HG03460 (cell line): Measurements from ENCODE around the gene ST6GALNAC6.

Source experiments
- ATAC-seq: cut with Tn5 transposase; IDR thresholded peaks from one replicate; pipeline ENCODE4 v1.9.1; 2021; ENCODE audit not compliant: unreplicated experiment

ST6GALNAC6 gene

GRCh38 chr9:127918183-127919107 lies 19.0 kb upstream of the ST6GALNAC6 start:
- ATAC-seq: no peak

DNA sequence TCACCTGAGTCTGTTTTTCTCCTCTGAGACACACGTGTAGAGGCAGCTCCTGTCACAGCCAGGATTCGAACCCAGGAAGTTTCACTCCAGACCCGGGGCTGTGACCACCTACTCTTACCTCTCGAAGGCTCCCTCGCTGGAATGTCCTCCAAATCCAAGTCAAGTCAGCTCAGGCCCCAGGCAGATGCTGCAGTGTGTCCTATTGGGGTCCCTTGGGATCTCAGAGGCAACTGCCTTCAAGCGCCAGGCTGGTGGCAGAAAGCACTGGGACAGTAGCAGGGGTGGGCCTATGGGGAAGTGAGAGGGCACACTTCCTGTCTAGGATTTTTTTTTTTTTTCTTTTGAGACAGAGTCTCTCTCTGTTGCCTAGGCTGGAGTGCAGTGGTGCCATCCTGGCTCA lies 18.2 kb upstream of the ST6GALNAC6 start:
- ATAC-seq: peak; percentile 34

DNA sequence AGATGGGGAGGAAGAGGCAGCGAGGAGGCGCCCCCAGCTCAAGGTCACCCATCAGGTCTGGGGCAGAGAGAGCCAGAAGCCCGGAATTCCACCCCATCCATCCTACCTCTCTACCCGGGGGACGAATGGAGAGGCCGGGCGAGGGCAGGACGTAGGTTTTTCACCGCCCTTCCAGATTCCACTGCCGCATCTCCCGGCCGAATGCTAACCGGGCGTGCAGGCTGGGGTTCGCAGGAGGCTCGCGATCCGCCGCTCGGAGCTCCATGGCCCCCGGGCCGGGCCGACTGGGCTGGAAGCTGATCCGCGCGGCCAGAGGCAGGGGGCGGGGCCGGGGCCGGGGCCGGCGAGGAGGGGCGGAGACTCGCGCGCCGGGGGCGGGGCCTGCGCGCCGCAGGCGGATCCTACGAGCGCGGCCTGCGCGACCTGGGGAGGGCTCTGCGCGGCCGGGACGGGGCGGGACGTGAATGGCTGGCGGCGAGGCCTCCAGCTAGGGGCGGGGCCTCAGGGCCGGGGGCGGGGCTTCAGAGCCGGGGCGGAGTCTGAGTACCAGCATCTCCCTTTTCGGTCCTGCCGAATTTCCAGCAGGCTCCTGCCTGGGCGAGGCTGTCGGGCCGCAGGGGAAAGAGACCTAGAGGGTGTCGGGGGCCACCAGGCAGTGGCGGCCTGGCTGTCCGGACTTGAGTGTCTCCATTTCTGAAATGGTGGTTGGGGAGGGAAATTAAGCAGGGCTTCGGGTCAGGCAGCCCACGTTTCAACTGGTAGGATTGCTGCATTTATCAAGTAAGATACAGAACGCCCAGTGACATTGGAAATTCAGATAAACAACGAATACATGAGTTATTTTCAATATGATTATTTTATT lies 17.5 kb upstream of the ST6GALNAC6 start, which contains the start of gene ST6GALNAC4:
ST6GALNAC4 (minus strand) TSS at position 322 of the 862 bp plus-strand sequence. CDS start 622 bp downstream, outside the sequence.
- ATAC-seq: peak; percentile 61

DNA sequence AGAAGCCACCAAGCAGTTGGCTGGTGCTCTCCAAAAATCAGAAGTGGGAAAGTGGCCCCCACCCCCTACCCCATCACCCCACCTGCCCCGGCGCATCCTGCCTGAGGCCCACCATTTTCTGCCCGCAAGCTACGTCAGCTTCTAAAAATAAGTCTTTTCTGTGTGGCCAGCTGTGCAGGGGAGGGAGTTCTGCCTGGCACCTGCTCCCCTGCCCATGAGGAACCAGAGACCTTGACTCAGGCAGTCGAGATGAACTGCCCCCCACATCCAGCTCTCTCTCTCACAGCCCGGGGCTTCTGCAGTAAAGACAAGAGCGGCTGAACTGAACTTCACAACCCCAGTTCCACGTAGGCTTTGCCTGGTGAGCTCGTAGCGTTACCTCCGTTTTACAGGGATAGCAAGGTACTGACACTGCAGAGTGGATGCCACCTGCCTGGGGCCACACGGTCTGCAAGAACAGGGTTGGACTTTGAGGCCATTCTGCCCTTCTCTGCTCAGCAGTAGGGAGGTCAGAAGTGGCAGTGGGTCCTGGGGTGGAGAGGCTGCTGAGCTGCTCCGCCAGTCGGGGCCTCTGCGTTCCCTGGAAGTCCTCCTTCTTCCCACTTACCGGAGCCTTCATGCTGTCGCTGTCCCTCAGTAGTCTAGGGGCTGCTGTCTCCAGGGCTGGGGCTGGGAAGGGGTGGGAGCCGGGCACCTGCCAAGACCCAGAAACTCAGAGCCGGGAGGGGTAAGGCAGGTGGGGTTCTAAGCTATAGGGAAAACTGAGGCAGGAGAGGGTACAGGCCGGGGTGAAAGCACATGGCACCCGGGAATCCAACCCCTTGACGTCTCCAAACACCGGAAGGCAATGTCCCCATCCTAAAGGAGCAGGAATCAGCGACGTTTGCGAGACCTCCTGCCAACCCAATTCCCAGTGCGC lies 16.7 kb upstream of the ST6GALNAC6 start:
- ATAC-seq: peak; percentile 29

DNA sequence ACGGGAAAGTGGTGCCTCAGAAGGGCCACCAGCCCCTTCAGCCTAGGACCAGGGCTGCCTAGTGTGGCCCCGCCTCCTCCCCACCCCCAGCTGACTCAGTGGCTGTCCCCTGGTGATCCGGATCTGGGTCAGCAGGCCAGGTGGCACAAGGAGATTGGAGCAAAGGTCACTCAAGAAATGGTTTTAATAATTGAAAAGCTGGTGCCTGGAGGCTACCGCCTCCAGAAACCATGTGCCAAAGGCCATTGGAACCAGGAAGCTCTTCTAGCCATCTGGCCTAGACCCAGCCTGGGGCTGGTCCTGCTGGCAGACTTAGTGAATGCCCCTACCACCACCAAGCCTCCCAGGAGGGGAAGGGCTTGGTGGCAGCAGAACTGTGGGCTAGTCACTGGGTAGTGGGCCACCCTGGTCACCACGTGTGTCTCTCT lies 15.9 kb upstream of the ST6GALNAC6 start:
- ATAC-seq: no peak

DNA sequence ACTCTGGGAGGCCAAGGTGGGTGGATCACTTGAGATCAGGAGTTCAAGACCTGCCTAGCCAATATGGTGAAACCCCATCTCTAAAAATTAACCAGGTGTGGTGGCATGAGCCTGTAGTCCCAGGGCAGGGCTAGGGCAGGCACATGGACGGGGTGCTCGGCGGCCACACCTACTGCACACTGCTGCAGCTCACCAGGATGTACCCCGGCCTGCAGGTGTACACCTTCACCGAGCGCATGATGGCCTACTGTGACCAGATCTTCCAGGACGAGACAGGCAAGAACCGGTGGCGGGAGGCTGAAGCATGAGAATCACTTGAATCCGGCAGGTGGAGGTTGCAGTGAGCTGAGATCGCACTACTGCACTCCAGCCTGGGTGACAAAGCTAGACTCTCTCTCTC lies 14.3 kb upstream of the ST6GALNAC6 start:
- no peak for ATAC-seq

DNA sequence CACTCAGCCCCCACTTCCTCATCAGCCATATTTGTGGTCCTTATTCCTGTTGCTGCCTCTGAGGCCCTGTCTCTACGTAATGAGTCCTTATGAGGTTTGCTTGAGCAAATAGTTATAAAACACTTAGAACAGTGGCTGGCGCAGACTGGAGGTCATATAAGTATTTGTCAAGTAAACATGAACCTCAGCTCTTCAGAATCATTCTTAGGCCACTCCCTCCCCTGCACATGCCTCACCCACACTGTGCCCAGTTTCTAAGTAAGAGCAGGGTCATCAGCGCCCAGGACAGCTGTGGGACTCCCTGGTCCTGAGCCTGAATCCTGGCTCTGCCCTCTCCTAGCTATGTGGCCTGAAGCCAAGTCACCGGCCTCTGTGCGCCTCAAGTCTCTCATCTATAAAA lies 13.5 kb upstream of the ST6GALNAC6 start:
- no peak for ATAC-seq

DNA sequence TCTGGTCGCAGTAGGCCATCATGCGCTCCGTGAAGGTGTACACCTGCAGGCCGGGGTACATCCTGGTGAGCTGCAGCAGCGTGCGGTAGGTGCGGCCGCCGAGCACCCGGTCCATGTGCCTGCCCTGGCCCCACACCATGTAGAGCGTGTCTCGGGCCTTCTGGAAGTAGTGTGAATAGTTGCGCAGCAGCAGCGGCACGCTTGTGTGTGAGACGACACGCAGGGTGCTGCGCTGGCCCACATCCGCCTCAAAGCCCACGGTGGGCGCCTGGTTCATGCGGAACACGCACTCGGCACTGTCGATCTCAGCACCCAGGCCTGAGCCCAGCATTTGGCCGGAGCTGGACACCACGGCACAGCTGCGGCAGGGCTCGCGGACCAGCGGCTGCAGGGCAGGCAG lies 12.9 kb upstream of the ST6GALNAC6 start:
- no peak for ATAC-seq

DNA sequence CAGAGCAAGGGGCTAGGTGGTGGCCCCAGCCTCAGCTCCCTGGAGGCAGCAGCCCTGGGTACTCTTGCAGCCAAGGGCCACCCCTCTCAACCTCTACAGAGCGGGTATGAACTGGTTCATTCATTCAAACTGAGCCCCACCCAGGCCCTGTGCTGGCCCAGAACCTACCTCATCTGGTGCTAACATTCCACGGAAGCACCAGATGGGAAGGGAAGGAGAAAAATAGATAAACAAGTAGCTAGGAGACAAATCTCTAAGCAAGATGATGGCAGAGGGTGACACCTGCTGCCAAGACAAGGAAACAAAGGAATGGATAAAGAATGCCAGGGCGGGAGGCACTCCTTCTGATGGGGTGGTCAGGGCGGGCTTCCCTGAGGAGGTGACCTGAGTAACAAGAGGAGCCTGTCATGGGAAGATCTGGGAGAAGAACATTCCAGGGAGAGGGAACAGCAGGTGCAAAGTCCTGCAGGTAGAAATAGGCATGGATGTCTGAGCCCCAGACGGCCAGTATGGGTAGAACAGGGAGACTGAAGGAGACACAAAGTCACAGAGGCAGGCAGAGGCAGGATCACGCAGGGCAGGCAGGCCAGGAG lies 11.3 kb upstream of the ST6GALNAC6 start:
- ATAC-seq: no peak

DNA sequence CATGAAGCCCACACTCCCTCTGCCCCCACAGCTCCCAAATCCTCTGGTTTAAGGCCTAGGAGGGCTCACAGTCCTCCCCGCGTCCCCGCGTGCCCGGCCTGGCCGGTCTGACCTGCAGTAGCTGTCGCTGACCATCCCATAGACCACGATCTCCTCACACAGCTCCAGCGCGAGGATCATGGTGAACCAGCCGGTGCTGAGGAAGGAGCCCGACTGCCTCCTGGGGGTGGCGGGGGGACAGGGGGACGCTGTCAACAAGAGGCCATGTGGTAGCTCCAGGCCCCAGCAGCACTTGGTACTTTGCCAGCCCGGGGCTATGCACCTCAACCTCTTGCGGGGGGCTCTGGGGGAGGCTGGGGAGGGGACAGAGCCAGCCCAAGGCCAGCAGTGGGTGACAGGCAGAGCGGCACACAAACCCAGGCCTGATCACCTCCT lies 10.5 kb upstream of the ST6GALNAC6 start:
- ATAC-seq: no peak

GRCh38 chr9:127908660-127908926 lies 9.2 kb upstream of the ST6GALNAC6 start:
- ATAC-seq: no peak

- ATAC-seq: no peak
Measured at GRCh38 chr9:127907867-127908659, 8.7 kb upstream of the ST6GALNAC6 start.

DNA sequence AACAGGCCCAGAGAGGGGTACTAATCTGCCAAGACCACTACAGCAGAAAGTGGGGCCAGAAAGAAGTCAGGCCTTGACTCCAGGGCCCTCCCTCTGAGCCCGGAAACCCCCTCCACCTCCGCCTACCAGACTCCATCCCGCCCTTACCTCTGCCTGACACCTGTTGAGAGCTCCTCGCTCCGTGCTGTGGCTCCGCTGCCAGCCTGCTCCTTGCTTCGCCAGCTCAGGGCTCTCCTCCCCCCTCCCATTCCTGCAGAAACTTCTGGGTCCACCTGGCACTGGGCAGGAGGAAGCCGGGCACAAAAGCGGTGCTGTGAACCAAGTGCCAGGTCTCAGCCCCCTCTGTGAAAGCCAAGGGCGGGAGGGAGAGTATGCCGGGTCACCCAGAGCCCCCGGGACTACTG lies 6.4 kb upstream of the ST6GALNAC6 start:
- ATAC-seq: no peak

DNA sequence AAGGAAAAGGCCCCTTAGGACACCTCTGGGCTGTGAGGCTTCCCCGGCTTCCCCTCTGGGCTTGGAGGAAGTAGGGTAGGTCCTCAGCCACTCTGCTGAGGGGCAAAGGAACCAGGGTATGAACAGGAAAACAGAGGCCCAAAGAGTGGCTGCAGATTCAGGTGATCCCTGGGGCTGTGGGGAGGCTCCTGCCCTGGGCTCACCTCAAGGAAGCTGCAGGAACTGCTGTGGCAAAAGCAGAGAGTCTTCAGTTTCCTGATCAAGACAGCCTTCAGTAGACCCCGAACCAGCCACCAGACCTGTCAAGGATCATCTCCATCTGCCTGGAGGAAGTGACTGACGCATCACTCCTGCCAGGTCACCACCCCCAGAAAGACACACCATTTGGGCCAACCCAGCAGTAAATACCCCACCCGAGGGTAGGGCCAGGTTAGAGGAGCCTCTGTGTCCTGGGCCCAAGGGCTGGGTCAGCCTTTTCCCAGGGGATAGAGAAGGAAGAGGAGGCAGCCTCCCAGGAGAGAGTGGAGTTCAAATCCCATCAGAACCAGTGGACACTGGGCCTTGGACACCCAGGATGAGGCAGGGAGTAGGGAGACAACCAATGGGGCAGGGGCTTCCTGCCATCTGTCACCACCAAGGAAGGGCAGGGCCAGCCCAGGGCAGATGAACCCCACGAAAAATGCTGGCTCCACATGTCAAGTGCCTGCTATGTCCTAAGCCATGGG lies 5.8 kb upstream of the ST6GALNAC6 start:
- ATAC-seq: no peak

- no peak for ATAC-seq
Measured at GRCh38 chr9:127904561-127905003, 5.2 kb upstream of the ST6GALNAC6 start.

DNA sequence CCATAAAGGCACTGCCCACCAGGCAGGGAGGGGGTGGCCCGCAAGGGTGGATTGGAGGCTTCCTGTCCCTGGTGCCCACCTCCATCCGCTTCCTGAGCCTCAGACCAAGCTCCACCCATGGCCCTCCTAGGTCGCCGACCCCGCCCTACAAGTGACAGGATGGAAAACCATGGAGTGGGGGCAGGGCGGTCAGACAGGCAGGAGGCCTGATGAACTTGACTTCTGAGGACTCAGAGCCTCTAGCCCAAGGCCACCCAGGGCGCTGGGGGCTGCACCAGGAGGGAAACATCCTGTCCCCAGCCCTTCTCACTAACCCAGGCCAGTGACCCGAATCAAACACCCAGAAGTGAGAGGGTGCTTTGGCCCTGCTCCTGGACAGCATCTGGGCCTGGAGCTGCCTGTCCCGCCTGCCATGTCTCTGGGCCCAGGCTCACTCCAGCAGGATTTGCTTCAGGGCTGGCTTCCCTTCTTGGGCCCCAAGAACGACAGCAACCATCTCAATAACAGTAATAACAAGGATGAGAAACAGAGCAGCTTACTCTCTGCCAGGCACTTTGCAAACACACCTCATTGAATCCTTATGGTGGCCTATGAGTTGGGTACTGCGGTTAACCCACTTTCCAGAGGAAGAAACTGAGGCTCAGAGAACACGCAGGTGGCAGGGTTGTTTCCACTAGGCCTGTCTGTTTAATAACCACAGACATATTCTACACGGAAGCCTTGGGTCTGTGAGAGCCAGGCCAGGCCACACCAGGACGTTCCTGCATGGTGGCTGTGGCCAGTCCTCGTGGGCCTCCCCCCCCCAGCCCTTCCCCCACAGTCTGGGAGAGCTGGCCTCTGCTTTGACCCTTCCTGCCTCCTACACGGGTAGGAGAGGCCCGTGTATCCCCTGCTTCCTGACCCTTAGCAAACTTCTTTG lies 4.4 kb upstream of the ST6GALNAC6 start:
- peak; percentile 33 for ATAC-seq

DNA sequence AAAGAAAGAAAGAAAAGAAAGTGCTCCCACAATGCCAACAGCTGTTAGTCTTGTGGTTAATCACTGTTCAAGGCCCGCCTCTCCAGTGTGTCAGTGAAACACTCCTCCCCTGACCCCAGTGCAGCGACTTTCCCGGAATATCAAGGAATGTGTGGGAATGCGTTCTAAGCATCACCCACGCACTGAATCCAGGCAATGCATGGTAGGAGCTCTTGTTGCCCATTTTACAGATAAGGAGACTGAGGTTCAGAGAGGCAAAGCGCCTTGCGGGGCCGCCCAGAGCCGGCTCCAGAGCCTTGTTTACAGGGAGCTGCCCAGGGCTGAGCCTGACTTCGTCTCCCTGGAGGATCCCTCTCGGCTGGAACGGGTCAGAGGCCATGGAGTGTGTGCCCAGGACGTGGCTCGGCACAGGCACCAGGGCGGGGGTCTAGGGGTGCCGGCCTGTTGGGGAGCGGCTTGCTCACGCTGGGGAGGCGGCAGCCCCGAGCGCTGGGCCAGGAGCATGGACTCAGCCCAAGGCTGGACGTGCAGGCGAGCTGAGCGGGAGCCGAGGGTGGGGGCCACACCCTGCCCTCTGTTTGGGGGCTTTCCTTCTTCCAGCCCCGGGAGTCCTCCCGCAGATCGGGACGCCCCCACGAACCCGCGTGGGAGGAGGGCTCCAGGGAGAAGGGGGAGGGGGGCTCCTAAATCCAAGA lies 823 bp downstream of the ST6GALNAC6 start:
- no peak for ATAC-seq
